Limb (tissue), 2 donors: ENCODE measurements around the gene CEBPA.

Experiments
- DNase-seq, 2 donors: peaks; one replicate each; pipeline ENCODE4 v3.0.0-alpha.2; 2016; ENCODE audit errors: extremely low spot score in 2 of 2

The CEBPA gene

DNA sequence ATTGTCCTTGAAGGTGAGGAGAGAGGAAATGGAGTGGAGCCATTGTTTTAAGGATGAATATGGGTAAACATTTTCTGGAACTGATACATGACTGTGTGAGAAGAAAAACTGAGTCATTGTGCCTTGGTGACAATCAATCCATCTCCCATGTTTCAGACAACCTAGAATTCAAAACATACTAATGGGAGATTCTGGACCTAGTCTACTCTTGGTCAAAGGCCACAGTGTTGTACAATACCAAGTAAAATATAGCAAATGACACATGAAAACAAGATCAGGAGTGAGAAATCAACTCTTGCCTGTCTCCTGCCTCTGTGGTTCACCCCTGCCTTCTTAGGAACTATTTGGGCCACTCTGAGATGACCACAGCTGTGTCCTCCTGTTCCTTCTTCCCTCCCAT lies 13.1 kb downstream of the CEBPA start:
- no peak for DNase-seq

DNA sequence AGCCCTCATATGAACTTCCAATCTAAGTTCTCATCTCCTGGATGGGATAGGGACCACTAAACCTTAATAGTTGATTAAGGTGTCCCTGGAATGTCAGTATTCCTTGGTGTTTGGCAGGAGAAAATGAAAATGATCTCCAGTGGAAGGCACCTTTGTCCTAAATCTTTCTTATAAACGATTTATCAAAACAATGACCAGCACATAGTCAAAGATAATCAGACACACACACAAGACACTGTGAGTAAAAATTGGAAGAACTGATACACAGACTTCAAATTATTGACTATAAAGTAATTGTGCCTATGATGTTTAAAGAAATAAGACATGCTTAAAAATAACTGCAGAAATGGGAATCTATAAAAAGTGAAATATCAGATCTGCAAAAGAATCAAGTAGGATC lies 13.7 kb downstream of the CEBPA start:
- DNase-seq = no peak

GRCh38 chr19:33287927-33288326 lies 14.4 kb downstream of the CEBPA start:
- no peak for DNase-seq

DNA sequence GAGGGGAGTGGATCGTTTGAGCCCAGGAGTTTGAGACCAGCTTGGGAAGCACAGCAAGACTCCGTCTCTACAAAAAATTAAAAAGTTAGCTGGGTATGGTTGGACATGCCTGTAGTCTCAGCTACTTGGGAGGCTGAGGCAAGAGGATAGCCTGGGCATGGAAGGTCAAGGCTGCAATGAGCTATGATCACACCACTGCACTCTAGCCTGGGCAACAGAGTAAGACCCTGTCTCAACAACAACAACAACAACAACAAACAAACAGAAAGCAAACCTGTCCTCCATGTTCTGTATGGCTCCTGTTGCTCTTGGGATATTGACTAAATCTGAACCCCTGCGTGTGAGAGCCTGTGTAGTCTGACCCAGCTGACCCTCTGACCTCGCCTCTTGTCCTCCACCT lies 14.9 kb downstream of the CEBPA start:
- DNase-seq = no peak

- no peak for DNase-seq
Observed at GRCh38 chr19:33286899-33287298, 15.4 kb downstream of the CEBPA start.

DNA sequence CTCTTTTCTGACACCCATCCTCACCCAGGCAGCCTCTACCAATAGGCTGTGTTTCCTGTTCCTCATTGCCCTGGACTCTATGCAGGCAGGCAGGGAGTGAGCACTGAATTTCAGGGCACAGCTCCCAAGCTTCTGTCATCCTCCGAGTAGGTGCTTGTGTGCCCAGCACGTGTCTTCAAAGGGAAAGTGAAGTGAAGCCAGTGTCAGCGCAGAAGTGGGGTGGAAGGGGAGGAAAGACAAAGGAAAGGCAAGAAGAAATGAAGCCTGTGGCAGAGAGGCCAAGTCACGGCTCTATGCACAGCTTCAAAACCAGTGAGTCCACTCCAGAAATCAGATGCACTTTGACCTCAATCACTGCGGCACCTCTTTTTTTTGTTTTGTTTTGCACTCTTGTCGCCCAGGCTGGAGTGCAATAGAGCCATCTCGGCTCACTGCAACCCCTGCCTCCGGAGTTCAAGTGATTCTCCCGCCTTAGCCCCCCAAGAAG lies 16.9 kb downstream of the CEBPA start:
- no peak for DNase-seq

DNA sequence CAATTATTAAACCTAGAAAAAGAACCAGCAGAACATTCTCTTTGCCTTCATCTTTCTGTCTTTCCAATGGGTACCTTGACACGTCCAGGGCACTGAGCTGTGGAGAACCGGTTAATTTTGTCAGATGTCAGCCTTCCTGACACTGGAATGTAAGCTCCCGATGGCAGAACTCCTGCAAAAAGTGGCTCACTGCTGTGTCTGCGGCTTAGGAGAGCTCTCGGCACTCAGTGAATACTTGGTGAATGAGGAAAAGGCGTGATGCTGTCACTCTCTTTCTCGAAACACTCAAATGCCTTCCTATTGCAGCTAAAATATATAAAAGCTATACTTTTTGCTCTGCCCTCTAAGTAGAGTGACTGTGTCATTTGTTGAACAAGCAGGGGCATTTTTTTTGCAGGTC lies 17.6 kb downstream of the CEBPA start:
- no peak for DNase-seq

- DNase-seq = no peak
Observed at GRCh38 chr19:33284146-33284643, 18.1 kb downstream of the CEBPA start.

- DNase-seq = no peak
Observed at GRCh38 chr19:33283589-33283988, 18.7 kb downstream of the CEBPA start.

DNA sequence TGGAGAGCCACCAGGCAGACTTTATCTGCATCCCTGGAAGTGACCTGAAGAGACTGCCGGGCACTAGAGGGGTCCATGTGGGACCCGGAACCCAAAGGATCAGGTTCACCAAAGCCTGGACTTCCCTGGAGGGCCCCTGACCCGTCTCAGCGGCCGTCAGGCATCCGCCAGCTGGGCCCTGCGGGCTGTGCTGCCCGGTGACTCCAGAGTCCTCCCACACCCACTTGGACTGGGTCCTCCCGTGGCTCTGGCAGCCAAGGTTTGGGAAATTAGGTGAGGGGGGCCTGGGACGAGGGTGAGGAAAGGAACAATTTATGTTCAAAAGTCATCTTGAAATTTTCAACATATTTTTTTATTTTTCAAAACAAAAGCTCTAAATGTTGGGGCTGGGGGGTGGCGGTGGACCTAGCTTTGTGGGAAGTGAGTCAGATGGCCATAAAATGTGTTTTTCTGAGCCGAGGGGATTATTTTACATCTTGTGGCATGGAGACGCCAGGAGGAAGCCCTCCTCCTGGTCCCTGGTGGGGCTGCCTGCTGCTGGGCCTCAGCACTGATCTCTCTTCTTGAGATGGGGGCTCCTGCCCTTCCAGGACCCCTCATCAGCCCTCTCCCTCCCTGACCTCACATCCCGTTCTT lies 20.2 kb downstream of the CEBPA start:
- DNase-seq = no peak

DNA sequence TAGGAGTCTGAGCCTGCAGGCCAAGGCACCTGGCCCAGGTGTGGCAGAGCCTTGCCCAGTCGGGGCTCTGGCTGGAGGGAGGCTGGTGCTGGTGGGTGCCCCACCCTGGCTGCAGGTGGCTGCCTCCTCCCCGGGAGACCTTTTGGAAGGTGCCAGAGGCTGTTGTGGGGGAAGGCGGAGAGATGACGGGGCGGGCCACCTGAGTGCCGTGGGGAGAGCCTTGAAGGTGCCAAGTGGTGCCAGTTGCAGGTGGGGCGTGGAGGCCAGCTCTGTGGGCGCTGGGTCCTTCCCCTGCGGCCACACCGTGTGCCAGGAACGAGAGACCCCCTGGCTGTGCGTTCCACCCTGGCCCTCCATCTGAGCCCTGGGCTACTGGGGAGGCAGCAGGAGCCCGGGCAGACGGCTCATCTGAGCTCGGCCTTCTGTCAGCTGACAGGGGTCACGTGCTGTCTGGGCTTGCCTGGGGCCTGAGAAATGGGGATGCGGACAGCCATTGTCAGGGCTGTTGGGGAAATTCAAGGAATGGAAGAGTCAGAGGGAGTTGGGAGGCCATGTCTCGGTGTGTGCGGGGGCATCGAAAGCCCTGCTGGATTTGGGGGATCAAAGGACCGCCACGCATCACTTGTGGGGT lies 20.9 kb downstream of the CEBPA start:
- DNase-seq = no peak

DNA sequence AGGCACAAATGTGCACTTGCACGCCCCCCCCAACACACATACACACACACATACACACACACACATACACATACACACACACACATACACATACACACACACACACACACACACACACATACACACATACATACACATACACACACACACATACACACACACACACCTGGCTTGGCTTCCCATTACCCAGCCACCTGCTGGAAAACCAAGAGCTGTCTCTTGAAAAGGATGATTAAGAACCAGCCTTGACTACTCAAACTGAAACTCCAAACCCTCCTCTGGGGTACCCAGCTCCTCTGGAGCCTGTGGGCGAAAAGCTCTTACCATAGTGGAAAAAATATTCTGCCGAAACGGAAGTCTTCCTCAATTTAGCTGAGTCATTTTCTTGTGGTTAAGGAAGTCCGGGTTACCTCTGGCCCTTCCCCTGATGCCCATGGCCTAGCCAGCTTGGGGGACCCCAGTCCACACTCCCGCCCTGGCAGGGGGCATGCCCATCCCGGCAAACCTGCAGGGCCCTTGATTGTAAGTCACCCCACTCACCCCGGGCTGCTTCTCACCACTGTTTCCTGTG lies 21.9 kb downstream of the CEBPA start:
- no peak for DNase-seq

GRCh38 chr19:33279430-33280350 lies 22.6 kb downstream of the CEBPA start:
- DNase-seq = no peak

GRCh38 chr19:33278403-33279269 lies 23.7 kb downstream of the CEBPA start:
- no peak for DNase-seq

DNA sequence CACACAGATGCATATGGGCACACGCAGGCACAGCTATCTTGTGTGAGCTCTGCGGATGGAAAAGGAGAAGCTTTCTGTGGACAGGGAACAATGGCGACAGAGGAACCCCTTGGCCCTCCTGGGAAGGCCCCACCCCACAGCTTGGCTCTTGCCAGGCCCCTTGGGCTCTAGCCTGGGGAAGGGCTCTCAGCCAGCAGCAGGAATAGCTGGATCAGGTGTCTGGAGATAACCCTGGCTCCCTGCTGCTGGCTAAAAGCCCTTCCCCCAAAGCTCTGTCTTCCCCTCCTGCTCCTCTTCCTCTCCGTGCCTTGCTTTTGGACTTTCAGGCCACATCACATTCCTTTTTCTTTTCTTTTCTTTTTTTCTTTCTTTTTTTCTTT lies 24.3 kb downstream of the CEBPA start:
- DNase-seq = no peak

DNA sequence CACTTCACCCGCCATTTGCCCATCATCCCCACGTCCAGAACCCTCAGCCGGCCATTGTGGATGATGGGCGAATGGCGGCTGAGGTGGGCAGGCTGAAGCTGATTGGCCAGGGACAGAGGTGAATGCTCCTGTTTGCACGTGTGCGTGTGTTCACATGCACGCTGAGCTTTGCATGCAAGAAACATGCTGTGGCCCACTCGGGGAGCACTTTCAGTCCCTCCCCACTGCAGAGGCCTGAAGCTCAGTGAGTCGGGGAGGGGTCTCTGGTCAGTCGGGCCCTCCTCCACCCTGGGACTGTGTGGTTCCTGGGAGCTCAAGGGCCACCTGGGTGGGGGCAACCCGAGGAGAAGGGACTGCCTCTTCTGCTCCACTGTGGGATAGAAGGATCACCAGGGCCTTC lies 24.9 kb downstream of the CEBPA start:
- no peak for DNase-seq

GRCh38 chr19:33275933-33276619 lies 26.3 kb downstream of the CEBPA start:
- no peak for DNase-seq

DNA sequence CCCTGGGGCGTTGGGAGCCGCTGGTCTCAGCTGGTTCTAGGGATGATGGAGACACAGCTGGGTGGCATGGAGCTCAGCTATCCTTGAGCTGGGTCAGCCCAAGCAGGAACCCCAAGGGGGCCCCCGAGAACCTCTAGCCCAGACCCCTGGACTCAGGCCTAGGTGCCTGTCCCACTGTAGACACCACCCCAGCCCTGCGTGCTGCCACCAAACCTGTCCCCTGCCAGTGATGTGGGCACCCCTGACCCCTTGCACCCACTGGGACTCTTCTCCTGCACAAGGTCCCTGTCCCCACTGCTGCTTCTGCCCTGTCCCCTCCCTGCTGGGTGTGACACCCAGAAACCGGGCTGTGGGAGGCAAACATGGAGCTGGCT lies 26.8 kb downstream of the CEBPA start:
- DNase-seq = no peak

- DNase-seq = no peak
Observed at GRCh38 chr19:33274663-33275558, 27.4 kb downstream of the CEBPA start.
